HG03159 (cell line): ENCODE data around the gene SLC39A6.
"Not testable (repeated sequence)": the region's sequence is repeated elsewhere in the genome, so short reads cannot be mapped to it uniquely, and the experiment has no call there.

Experiments used
- ATAC-seq: cut with Tn5 transposase; IDR thresholded peaks from one replicate; pipeline ENCODE4 v1.9.1; 2021; ENCODE audit warnings: mild to moderate bottlenecking, moderate library complexity; ENCODE audit not compliant: unreplicated experiment

The SLC39A6 gene

GRCh38 chr18:36129300-36130038 is at the start of gene SLC39A6, which contains the start of gene ELP2:
TSS of gene SLC39A6 (minus strand) at chr18:36129340. CDS start at chr18:36127007, 2,333 bp downstream.
TSS of gene ELP2 (plus strand) at chr18:36129899. CDS start at chr18:36129934, 35 bp downstream.
- peak; percentile 89 for ATAC-seq

DNA sequence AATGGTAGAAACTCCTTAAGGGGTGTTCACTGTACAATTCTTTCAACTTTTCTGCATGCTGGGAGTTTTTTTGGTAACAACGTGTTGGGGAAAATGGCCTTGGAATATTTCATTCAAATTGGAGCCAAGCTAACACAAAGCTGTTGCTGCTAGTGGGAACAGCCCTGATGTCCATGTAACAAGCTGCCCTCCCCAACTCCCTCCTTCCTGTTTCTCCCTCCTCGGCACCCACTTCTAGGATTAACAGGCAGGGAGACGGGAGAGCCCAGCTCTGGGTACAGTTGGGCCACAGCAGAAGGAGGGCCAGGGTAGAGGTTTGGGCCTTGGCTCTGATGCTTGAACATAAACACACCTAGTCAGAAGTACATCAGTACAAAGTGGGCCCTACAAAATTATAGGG is 48.8 kb upstream of the SLC39A6 start:
- ATAC-seq = no peak

DNA sequence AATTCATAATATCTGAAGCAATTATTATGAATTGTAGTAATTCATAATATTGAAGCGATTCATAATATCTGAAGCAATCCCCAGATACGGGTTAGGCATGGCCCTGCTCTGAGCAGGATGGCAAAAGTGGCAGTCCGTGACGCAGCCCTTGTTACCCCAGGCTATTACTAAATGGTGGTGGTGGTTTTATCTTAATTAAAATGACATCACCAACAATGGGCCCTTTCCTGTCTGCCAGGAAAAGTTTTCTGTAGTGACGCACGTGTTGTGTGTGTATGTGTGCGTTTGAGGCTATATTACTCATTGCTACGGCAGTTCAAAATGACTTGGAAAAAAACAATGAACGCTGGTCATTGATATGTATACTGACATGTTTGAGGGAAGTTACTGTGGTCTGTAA is 47.6 kb upstream of the SLC39A6 start:
- ATAC-seq = no peak

DNA sequence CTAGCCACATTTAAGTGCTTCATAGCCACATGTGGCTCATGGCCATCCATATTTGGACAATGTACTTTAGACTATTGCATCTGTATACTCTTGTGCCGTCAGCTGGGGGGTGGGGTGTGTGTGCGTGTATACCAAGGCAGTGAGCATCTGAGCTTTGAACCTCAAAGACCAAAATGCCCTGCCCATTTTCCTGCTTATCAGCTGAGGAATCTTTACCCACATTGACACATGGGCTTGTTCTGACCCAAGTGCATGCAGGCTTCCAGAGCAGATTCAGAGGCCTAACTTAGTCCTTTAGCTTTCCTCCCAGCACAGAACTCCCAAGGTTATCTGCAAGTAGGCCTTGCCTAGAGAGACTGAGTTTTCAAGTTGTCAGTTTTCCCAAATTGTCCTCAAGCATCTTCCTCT is 47.0 kb upstream of the SLC39A6 start:
- no peak for ATAC-seq

DNA sequence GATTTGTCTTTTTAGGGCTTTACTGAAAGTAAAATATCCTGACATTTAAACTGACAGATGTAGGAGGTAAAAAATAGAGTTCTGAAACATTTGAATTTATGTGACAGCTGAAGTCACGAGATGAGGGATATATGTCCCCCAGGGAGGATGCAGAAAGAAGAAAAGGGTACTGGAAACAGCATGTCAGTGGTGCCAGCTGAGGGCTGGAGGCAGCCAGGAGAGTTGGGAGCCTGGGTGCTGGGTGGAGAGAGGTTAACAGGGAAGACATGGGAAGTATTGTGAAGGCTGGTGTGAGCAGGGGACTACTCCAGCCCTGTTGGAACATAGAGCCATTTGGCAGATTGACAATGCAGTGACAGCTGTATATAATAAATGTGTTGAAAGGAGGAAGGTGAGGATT is 46.3 kb upstream of the SLC39A6 start:
- ATAC-seq = no peak

DNA sequence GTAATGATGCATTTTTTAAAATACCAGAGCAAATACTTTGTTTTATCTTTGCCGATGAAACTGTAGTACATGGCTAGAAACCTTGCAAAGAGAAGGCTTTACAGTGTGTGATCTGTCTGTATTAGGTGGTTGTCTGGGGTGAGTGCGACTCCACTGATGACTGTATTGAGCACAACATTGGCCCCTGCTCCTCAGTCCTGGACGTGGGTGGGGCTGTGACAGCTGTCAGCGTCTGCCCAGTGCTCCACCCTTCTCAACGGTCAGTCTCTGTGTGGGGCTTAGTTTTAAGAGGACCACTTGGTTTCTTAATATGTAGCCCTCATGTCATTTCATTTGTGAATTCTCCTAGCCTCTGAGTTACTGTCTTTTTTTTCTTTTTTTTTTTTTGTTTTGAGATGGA is 40.8 kb upstream of the SLC39A6 start:
- no peak for ATAC-seq

- ATAC-seq = not testable (repeated sequence)
Measured at GRCh38 chr18:36168296-36168695, 39.2 kb upstream of the SLC39A6 start.

- ATAC-seq = no peak
Measured at GRCh38 chr18:36167692-36168218, 38.6 kb upstream of the SLC39A6 start.

DNA sequence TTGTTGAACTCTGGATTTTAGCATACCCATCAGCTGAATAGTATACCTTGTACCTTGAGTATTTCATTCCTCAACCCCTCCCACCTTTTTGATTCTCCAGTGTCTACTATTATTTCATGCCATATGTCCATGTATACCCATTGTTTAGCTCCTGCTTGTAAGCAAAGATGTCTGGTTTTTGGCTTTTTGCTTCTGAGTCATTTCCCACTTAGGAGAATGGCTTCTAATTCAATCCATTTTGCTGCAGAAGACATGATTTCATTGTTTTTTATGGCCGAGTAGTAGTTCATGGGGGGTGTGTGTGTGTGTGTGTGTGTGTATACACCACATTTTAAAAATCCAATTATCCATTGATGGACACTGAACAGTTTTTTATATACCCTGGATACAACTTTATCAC is 33.8 kb upstream of the SLC39A6 start:
- no peak for ATAC-seq

GRCh38 chr18:36160959-36161371 is 31.8 kb upstream of the SLC39A6 start:
- ATAC-seq = no peak

GRCh38 chr18:36158266-36158867 is 29.2 kb upstream of the SLC39A6 start:
- no peak for ATAC-seq

GRCh38 chr18:36157441-36157840 is 28.3 kb upstream of the SLC39A6 start:
- no peak for ATAC-seq

DNA sequence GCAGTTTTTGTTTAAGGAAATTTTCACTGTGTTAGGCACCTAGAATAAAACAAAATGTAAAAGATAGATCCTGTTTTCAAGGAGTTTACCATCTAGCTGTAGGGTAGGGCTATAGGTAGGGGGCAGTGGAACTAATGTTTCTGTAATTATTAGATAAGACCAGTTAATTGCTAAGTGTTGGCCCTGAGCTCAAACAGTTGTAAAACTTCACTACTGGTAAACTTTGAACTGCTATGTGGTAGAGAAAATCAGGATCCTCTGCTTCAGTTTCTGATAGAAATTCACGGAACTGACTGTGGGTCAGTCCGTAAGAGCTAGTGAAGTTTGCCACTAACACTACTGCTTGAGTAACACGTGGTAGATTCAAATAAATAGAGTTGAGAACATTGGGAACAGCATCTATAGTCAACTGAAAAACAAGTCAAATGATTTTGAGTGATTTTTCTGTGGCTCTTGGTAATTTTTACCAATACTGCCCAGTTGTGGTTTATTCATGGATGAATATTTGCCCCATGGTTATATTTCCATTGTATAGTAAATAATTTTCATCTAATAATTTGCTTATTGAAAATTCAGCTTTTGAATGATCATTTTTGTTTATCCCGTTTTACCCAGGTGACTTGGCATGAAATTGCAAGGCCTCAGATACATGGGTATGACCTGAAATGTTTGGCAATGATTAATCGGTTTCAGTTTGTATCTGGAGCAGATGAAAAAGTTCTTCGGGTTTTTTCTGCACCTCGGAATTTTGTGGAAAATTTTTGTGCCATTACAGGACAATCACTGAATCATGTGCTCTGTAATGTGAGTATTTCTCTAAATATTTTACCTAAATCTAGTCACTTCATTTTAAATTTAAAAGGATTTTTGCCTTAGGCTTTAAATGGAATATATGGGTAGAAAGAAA is 27.0 kb upstream of the SLC39A6 start:
- no peak for ATAC-seq

DNA sequence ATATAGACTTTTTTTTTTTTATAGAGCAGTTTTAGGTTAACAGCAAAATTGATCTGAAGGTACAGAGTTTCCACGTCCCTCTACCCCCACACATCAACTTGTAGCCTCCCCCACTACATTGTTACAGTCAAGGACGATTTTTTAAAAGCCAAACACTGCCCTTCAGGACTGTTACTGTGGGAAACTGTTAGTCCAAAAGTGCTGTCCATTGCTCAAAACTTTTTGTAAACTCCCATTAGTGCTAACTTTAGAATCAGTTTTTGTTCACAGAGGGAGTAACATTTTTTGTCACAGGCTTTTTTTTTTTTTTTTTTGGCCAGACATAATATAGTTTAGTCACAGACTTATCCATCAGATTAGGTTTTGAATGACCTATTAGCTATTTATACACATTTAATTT is 24.6 kb upstream of the SLC39A6 start:
- no peak for ATAC-seq

DNA sequence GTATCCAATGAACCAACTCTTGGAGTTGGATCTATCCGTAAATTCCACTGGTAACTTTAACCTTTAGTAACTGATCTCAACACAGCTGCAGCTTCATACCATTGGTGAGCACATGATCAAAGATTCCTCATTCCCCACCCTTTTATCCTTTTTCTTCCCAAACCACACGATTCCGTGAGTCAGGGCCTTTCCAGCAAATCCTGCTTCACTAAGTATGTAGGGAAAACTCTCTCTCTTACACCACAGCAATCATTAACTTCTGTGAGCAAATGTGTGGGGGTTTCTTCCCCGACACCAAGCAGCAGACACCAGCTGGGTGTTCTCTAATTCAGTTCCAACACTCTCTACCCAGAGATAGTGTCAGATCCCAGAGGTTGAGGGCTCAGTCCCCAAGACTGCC is 24.1 kb upstream of the SLC39A6 start:
- ATAC-seq = no peak

DNA sequence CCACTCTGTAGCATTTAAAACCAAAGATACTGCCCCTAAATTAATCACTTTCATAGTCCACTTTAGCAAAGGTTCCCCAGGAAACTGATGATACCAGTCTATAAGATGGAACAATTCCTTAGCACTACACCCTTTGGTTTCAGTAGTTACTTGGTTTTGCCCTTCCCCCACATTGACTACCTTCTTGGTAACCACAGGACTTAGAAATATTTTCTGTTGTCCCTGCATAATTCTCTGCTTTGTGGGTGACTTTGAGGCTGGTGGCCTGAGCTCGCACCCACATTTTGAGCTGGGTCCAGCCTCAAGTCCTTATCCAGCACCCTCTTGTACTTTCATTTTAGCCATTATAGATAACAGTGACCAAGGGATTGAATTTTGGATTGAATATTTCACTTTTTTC is 23.6 kb upstream of the SLC39A6 start:
- no peak for ATAC-seq

GRCh38 chr18:36149514-36150289 is 20.6 kb upstream of the SLC39A6 start:
- ATAC-seq = peak; percentile 97

DNA sequence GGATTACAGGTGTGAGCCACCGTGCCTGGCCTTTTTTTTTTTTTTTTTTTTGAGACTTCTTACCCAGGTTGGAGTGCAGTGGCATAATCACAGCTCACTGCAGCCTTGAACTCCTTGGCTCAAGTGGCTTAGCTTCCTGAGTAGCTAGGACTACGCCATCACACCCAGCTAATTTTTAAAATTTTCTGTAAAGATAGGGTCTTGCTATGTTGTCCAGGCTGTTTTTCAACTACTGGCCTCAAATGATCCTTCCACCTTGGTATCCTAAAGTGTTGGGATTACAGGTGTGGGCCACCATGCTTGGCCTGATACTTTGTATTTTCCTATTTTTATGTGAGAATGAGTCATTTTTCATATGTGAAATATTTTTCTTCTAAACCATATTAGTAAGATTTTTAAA is 14.3 kb upstream of the SLC39A6 start:
- ATAC-seq = no peak

DNA sequence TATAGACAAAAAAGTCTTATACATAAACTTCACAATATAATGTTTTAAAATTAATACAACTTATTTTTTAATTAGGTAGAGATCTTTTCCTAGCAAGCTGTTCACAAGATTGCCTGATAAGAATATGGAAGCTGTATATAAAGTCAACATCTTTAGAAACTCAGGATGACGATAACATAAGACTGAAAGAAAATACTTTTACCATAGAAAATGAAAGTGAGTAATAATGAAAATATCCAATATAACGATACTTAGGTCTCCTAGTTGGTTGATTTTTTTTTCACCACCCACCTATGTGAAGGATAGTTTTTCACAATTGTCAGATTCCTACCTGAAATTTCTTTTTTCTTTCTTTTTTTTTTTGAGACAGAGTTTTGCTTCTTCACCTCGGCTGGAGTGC is 13.6 kb upstream of the SLC39A6 start:
- ATAC-seq = no peak

GRCh38 chr18:36141576-36141975 is 12.4 kb upstream of the SLC39A6 start:
- ATAC-seq = no peak

DNA sequence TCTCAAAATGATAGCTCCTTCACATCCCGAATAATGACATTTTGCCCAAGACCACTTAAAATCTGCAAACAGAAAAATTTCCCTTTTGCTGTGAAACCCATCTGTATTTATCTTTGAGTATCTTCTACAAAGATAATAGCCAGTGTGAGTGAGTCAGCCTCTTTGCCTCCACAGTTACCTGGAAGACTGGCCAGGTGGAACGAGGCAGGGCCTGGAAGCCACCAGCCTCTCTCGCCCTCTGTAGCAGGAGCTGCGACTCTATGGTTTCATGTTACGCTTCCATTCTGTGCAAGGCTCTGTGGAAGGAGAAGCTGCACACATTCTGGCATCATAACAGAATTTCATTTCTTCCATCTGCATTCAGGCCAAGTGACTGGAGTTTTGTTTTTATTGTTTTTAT is 10.1 kb upstream of the SLC39A6 start:
- no peak for ATAC-seq
